ENCODE measurements around the gene OTX2.

DNA sequence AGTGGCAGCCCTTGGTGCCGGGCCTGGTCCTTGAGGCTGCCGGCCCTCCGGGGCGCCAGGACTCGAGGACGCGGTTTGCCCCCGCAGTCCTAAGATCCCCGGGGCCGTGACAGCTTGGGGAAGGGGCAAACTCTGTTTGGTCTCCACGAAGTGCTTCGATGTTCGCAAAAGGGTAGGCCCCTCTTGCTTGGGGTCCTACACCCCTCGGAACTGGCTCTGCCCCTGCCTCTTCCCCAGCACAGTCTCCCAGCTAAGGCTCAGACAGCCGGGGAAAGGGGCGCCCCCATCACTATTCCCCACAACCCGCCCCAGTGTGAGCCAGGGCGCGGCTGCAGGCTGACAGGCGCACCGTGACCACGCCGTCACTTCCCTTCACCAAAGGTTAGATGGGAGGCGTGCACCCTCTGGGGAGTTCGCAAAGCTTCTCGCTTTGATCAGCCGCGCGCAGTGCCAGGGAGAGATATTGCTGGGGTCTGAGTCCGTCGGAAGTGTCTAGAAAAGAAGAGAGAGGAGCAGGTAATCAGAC lies 7.2 kb upstream of the OTX2 start:
- TF ChIP-seq ZNF274 (IDR thresholded peaks at IDR 0.05; ENCODE audit: low read depth, low read length) = no peak
- no peak for TF ChIP-seq SUZ12 (IDR thresholded peaks at IDR 0.05; ENCODE audit: extremely low read depth, insufficient read depth, insufficient read length)
- TF ChIP-seq YY1 (IDR thresholded peaks at IDR 0.05; ENCODE audit: insufficient read depth, insufficient read length) = no peak
